Erythroblast (primary cell): ENCODE results near the gene NECTIN4.

ENCODE experiments used
- GATA1 ChIP-seq: IDR thresholded peaks from 2 replicates; pipeline ENCODE4 v1.6.1; 2011; ENCODE audit warnings: low read depth, mild to moderate bottlenecking, control low read depth, low read length, moderate library complexity
- POLR2A ChIP-seq: IDR thresholded peaks from 2 replicates; pipeline ENCODE4 v1.6.1; 2011; ENCODE audit warnings: mild to moderate bottlenecking, low read length

- TF ChIP-seq POLR2A: no peak
- no peak for TF ChIP-seq GATA1
Measured at GRCh38 chr1:161088587-161089110, 709 bp downstream of the NECTIN4 start.
